GM12872 (cell line): Measurements from ENCODE around the gene CHAC2.

Experiments
- TF ChIP-seq, protein P1 (sequence below): IDR thresholded peaks from 3 replicates; pipeline ENCODE4 v1.5.1; 2011; ENCODE audit warnings: low read depth, mild to moderate bottlenecking, low read length, moderate library complexity; ENCODE audit not compliant: insufficient read depth

Gene CHAC2

DNA sequence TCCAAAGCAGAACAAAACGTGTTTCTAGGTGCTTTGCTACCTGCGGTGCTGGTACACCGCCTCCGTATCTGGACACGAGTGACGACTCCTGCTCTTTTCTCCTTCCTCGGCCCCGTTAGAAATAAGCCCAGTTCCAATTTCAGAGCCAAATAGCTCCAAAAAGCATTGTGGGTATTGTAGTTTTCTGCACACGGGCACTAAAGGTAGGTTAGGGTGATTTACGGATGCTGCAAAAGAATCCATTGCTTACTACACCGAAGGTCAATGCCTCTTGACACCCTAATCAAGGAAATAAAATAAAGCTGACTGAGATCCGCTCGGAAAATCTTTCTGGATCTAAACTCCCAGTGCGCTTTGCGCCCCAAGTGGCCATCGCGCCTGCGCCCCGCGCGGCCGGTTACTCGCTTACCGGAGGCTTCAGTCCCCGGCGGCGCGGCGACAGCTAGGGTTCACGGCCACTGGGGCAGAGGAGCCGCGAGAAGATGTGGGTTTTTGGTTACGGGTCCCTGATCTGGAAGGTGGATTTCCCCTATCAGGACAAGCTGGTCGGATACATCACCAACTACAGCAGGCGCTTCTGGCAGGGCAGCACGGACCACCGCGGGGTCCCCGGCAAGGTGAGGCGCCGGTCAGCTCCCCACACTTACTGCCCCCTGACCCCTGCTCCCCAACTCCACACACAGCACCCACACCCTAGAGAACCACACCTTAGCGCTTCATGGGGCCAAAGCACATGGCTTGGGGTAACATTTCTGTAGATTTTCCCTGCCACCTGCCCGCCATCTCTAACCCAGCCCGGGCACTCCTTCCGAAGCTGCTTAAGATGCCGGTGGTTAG, at the start of gene CHAC2:
TSS of gene CHAC2 (plus strand) at position 400 of the 837 bp plus-strand sequence. CDS start at position 483, 83 bp downstream.
- TF ChIP-seq, protein P1, sequence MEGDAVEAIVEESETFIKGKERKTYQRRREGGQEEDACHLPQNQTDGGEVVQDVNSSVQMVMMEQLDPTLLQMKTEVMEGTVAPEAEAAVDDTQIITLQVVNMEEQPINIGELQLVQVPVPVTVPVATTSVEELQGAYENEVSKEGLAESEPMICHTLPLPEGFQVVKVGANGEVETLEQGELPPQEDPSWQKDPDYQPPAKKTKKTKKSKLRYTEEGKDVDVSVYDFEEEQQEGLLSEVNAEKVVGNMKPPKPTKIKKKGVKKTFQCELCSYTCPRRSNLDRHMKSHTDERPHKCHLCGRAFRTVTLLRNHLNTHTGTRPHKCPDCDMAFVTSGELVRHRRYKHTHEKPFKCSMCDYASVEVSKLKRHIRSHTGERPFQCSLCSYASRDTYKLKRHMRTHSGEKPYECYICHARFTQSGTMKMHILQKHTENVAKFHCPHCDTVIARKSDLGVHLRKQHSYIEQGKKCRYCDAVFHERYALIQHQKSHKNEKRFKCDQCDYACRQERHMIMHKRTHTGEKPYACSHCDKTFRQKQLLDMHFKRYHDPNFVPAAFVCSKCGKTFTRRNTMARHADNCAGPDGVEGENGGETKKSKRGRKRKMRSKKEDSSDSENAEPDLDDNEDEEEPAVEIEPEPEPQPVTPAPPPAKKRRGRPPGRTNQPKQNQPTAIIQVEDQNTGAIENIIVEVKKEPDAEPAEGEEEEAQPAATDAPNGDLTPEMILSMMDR, result peak; percentile 29; the same call in 1 of the 3 replicates

DNA sequence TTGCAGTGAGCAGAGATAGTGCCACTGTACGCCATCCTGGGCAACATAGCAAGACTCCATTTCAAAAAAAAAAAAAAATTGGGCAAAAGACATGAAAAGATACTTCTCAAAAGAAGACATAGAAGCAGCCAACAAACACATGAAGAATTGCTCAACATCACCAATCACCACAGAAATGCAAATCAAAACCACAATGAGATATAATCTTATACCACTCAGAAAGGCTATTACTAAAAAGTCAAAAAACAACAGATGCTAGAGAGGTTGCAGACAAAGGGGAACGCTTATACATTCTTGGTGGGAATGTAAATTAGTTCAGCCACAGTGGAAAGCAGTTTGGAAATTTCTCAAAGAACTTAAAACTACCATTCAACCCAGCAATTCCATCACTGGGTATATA, 43.1 kb upstream of the CHAC2 start:
- TF ChIP-seq, protein P1, result no peak

- TF ChIP-seq, protein P1, result no peak
Observed at GRCh38 chr2:53725662-53726061, 41.9 kb upstream of the CHAC2 start.

DNA sequence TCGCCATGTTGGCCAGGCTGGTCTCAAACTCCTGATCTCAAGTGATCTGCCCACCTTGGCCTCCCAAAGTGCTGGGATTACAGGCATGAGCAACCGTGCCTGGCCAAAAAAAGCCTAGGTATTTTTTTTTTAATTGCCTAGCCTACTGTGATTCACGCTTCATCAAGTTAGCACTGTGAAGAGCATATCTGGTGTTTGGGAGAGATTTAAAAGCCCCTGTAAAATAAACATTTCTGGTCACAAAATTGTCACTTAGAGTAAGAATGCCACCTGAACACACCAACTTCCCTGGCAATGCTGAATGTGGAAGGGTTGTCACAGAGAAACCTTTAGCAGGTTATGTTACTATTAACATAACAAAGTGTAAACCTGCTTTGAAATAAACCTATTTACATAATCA, 39.7 kb upstream of the CHAC2 start:
- TF ChIP-seq, protein P1, result no peak

DNA sequence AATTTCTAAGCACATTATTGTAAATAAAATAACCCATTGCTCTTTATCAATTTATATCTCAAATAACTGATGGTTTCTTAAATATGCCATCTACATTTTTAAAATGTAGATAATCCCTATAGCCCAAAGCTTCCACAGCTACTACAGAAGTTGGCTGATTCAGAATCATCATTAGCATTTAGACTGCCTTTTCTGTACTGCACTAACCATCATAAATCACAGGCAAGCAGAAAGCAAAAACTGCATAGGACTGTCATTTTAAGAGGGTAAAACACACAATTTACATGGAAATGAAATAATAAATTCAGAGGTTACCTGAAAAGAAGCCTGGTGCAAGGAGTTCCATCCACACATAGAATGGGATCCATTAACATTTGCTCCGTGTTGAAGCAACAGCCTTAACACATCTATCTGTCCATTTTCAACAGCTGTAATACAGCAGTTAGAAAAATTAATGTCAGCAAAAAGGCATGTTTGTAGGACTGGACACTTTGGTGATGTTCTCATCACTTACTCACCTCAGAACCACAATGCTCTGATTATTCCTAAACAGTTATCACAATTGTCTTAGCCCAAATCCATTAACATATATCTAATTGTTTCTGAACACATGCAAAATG, 38.4 kb upstream of the CHAC2 start:
- TF ChIP-seq, protein P1, result no peak

- TF ChIP-seq, protein P1, result no peak
Observed at GRCh38 chr2:53737091-53737490, 30.5 kb upstream of the CHAC2 start.

DNA sequence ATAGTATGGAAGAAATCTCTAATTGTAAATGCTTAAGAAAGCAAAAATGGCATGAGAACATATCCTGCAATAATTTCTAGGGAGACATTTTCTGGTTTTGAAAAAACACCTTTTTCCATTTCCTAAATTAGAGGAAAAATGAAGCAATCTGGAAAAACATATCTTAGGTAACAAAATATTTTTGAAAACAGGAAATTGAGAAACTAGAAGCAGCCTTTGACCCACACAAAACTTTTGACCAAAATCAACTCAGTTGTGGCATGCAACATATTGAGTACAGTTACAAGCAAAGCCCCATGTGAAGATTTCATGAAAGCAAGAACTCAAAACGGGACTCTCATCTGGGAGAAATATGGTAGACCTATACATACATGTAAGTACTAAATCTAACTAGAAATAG, 28.6 kb upstream of the CHAC2 start:
- TF ChIP-seq, protein P1, result no peak
